M059J (cell line): ENCODE data around the gene TMEM225B. TPM values are rescaled to one million over a fixed set of nuclear protein-coding genes. Genes with fewer than 3 reads are reported as not detected.
"Not testable (repeated sequence)": the region's sequence is repeated elsewhere in the genome, so short reads cannot be mapped to it uniquely, and the experiment has no call there.

Experiments
- DNase-seq: peaks from one replicate; pipeline ENCODE4 v3.0.0-alpha.2; 2012; ENCODE audit warnings: low read depth
- total RNA-seq: library from RNA; depleted of rRNA; stranded (reverse); fragments of >200 nt; shearing (Covaris generic); gene quantifications from 2 replicates; pipeline ENCODE4 v1.2.3, GENCODE V29; 2014

TMEM225B gene
- total RNA-seq, 1 experiment from 2014 or later: 0.62 TPM

GRCh38 chr7:99623091-99623693 is 25.1 kb downstream of the TMEM225B start:
- peak; percentile 98 for DNase-seq

GRCh38 chr7:99623702-99624447 is 25.8 kb downstream of the TMEM225B start:
- DNase-seq: no peak

- no peak for DNase-seq
Observed at GRCh38 chr7:99624484-99624883, 26.4 kb downstream of the TMEM225B start.

GRCh38 chr7:99625321-99625720 is 27.3 kb downstream of the TMEM225B start:
- no peak for DNase-seq

DNA sequence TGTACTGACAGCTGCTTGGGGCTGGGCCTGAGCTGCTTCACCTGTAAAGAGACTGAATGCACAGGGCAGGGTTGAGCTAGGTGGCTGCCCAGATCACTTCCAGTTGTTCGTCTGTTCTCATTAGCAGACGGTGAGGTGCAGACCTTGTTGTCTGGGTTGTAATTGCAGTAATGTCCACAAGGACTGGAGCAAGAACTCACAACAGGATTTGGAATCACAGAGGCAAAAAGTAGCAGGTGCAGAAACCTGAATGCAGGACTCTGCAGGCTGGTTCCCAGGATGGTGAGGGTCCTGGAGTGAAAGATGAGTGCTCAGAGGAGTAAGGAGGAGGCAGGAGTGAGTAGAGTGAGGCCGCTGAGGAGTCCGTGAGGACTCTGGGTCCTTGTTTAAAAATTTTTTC is 27.9 kb downstream of the TMEM225B start:
- no peak for DNase-seq

DNA sequence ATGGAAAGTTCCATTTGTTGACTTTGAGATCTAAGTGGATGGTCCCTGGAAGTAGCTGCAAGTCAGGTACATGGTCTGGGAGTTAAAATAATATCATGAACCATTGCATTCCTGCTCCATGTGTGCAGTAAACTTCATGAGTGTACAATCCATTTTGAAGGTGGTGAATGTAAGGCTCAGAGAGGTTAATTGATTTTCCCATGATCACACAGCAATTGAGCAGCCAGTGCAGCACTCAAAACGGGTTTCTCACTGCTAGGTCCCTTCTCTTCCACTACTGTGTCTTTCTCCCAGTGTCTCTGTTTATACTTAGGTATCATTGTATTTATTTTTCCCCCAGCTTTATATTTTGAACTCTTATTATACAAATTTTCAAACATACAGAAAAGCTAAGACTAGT is 28.6 kb downstream of the TMEM225B start:
- no peak for DNase-seq

GRCh38 chr7:99627513-99627912 is 29.4 kb downstream of the TMEM225B start:
- DNase-seq: no peak

- no peak for DNase-seq
Observed at GRCh38 chr7:99628471-99629465, 30.7 kb downstream of the TMEM225B start.

DNA sequence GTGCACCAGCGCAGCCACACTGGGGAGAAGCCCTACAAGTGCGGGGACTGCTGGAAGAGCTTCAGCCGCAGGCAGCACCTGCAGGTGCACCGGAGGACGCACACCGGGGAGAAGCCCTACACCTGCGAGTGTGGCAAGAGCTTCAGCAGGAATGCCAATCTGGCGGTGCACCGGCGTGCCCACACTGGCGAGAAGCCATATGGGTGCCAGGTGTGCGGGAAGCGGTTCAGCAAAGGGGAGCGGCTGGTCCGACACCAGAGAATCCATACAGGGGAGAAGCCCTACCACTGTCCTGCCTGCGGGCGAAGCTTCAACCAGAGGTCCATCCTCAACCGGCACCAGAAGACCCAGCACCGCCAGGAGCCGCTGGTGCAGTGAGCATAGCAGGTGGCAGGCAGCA is 31.6 kb downstream of the TMEM225B start:
- DNase-seq: no peak

GRCh38 chr7:99631295-99632109 is 33.4 kb downstream of the TMEM225B start:
- peak; percentile 31 for DNase-seq

- DNase-seq: not testable (repeated sequence)
Observed at GRCh38 chr7:99637414-99637813, 39.3 kb downstream of the TMEM225B start.

GRCh38 chr7:99638731-99639130 is 40.7 kb downstream of the TMEM225B start:
- no peak for DNase-seq

DNA sequence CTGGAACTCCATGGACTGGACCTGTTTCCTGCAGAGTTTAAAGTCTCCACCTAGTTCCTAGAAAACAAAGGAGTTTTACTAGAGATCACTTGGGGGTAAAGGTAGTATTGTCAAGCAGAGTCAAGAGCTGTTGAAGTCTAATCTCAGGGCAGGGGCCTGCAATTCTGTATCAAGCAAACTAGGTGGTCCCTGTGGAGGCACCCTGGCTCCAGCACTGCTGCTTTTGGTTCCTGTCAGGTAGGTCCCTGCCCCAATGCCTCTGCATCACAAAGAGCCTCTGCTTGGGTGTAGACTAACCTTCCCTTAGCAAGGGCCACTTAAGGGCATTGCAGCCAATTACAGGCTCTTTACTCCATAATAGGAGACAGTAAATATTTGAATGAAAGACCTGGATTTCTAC is 41.2 kb downstream of the TMEM225B start:
- no peak for DNase-seq

DNA sequence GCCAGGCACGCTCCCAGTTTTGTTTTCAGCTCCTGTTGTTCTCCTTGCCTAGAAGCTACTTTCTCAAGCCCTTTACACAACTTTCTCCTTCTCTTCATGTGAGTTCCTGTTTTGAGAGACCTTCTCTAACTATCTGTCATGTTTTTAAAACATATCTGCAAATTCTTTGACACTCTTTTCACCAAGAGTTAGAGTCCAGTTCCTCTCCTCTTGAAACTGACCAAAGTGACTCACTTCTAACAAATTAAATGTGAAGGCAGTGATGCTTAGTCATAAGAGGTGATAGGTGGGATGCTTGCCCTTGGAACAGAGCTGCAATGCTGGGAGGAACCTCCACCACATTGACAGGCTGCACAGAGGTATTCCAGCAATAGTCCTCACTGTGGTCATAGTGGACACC is 44.0 kb downstream of the TMEM225B start:
- DNase-seq: peak; percentile 36

GRCh38 chr7:99643464-99643863 is 45.4 kb downstream of the TMEM225B start:
- no peak for DNase-seq

DNA sequence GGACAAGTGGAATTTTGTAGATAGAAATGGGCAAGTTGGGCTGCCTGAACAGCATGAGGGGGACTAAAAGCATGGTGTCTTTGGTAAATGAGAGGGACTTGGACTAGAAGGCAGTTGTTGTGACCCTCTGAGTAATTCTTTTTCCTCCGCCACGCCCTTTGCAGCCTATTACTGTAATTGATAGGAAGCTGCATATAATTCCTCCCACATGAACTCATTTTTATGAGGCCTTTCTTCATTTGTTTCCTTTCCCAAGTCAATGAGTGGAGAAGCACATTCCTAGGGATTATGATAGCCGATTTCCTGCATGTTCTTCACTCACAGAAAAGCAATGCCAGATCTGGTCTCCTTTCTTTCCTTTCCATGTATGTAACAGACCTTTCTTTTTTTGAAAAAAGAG is 46.4 kb downstream of the TMEM225B start:
- no peak for DNase-seq

GRCh38 chr7:99645590-99645989 is 47.5 kb downstream of the TMEM225B start:
- no peak for DNase-seq

DNA sequence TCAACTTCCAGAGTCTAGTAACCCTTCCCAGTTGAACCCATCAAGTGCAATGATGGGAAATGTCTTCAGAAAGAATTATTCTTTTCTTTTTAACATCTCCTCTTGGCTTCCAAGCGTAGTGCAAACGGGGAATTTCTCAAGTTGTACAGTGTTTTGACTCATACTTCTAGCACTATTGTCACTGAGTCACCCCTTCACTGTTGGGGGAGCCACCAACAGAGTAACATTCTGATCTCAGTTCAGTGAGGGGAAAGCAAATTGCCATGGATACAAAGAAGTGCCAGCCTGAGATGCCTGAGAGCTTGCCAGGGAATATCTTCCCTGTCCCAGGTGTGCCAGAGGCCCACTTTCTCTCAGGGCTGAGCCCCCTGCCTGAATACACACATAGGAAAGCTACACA is 50.8 kb downstream of the TMEM225B start:
- DNase-seq: peak; percentile 7

GRCh38 chr7:99651290-99651689 is 53.2 kb downstream of the TMEM225B start:
- no peak for DNase-seq

- DNase-seq: no peak
Observed at GRCh38 chr7:99652671-99653070, 54.6 kb downstream of the TMEM225B start.

- DNase-seq: not testable (repeated sequence)
Observed at GRCh38 chr7:99653269-99653668, 55.2 kb downstream of the TMEM225B start.
